OCI-M2 (cell line): ENCODE measurements around the gene FOXA3.

Source experiments
- DNase-seq: peaks from one replicate; lab custom pipeline; 2025; ENCODE audit not compliant: unreplicated experiment; lab: John Stamatoyannopoulos, UW

Gene FOXA3

DNA sequence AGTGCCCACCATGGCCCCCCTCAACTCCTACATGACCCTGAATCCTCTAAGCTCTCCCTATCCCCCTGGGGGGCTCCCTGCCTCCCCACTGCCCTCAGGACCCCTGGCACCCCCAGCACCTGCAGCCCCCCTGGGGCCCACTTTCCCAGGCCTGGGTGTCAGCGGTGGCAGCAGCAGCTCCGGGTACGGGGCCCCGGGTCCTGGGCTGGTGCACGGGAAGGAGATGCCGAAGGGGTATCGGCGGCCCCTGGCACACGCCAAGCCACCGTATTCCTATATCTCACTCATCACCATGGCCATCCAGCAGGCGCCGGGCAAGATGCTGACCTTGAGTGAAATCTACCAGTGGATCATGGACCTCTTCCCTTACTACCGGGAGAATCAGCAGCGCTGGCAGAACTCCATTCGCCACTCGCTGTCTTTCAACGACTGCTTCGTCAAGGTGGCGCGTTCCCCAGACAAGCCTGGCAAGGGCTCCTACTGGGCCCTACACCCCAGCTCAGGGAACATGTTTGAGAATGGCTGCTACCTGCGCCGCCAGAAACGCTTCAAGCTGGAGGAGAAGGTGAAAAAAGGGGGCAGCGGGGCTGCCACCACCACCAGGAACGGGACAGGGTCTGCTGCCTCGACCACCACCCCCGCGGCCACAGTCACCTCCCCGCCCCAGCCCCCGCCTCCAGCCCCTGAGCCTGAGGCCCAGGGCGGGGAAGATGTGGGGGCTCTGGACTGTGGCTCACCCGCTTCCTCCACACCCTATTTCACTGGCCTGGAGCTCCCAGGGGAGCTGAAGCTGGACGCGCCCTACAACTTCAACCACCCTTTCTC is 8.2 kb downstream of the FOXA3 start:
- DNase-seq, result no peak

DNA sequence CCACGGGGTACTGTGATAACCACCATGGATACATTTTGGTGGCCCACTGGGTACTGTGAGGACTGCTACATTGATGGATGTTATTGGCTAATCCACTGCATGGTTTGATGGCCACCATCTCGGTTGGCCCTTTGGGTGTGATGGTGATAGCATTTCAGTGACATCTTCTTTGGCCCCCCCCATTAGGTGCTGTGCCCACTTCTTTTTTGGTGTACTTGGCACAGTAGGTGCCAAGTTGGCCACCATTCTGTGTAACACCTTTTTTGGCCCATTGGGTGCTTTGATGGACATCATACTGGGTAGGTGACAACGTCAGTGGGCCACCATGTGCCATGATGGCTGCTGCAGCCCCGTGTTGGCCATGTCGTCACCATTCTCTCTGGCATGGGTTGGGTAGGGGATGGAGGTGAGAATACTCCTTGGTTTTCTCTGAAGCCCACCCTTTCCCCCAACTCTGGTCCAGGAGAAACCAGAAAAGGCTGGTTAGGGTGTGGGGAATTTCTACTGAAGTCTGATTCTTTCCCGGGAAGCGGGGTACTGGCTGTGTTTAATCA is 9.2 kb downstream of the FOXA3 start:
- no peak for DNase-seq

DNA sequence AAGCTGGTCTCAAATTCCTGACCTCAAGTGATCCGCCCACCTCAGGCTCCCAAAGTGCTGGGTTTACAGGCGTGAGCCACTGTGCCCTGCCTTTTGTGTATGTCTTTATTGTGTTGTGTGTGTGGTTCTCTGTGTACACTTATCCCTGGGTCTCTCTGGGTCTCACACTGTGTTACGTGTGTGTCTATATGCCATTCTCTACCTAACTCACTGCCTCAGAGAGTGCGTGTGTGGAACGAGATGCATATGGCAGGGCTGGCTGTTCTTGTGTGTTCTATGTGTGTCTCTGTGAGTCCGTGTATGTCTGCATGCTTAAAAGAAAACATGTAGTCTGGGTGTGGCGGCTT is 10.5 kb downstream of the FOXA3 start:
- DNase-seq, result no peak

DNA sequence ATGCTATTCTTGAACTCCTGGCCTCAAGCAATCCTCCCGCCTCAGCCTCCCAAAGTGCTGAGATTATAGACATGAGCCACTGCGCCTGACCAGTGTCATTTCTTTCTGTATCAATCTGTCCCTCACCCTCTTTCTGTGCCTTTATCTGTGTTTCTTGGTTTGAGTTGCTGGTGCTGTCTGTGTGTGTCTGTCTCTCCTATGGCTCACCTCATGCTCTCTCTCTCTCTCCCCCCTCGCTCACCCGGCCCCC is 12.0 kb downstream of the FOXA3 start:
- DNase-seq, result no peak

DNA sequence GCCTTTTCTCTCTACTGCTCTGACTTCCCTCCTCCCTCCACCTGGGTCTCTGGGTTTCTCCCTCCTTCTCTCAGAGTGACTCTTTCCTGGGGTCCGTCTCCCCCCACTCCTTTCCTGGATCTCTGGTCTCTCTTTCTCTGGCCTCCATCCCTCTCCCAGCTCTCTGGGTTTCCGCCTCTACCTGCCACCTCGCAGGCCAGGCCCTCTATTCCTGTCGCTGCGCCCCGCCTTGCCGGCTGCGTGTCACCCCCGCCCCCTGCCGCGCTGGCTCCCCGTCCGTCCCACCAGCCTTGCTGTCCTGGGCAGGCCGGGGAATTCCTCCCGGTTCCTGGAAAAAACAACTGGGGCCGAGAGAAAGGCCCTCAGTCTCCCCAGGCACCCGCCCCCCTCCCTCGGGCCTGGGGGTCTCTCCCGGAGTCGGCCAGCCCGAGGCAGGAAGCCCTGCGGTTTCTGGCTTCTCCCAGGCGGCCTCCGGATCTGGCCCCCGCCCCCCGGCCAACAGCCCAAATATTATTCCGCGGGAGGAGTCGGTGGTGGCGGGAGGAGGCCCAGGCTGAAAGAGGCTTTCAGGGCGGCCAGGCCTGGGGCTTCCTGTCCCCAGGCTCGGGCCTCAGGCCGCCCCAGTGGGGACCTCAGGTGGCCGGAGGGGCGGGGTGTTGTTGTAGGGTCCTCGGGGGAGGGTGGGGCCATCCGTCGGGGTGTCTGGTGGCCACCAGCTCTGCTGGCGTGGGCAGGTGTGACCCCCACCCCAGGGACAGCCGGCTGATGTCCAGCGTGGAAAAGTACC is 12.5 kb downstream of the FOXA3 start:
- no peak for DNase-seq

DNA sequence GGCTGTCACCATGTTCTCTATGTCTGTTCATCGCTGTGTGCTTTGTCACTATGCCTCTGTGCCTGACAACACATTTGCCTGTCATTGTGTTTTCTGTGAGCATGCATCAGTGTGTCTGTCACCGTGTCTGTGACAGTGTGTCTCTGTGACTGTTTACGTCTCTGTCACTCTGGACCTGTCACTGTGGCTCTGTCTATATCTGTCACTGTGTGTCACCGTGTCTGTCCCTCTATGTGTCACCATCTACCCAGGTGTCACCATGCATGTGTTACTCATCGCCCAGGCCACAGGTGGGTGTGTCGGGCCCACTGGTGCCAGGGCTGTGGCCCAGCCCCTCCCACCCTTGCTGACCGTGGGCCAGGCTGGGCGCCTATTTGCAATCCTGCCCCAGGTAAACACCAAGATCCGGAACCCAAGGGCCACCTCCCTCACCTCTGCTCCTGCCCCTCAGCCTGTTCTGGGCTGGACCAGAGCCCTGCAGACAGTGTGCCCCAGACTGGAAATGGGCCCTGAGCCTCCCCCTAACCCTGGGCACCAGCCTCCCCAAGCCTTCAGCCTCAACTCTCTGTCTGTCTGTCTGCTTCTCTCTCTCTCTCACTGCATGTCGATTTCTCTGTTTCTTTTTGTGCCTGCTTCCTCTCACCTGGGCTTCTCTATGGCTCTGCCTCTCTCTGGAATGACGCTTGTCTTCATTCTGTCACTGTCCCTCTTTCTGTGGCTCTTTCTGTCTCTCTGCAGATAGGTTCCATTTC is 14.1 kb downstream of the FOXA3 start:
- DNase-seq, result no peak

DNA sequence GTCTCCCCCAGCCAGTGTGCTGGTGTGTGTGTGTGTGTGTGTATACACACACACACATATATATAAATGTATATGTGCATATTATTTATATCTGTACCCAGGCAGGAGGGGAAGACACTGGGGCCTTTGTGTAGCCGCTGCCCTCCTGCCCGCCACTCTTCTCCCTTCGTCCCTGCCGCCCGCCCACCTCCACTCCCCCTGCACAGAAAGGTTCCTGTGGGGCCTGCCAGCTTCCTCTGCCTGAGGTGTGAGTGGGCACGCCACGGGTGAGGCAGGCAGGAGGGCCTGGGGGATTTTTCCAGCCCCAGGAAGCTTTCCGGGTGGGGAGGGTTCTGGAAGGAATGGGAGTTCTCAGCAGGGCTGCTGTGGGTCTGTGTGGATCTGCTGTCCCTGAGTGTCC is 14.9 kb downstream of the FOXA3 start:
- DNase-seq, result no peak

DNA sequence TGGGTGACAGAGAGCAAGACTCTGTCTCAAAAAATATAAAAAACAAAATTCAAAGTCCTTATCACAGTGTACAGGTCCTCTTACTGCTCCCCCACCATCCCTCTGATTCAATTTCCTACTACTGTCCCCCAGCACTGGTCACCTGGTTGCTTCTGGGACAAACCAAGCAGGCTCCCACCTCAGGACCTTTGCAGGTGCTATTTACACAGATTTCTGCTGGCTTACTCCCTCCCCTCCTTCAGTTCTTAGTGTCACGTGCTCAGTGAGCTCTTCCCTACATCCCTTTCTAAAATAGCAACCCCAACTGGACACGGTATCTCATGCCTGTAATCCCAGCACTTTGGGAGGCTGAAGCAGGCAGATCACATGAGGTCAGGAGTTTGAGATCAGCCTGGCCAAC is 15.8 kb downstream of the FOXA3 start:
- DNase-seq, result no peak

DNA sequence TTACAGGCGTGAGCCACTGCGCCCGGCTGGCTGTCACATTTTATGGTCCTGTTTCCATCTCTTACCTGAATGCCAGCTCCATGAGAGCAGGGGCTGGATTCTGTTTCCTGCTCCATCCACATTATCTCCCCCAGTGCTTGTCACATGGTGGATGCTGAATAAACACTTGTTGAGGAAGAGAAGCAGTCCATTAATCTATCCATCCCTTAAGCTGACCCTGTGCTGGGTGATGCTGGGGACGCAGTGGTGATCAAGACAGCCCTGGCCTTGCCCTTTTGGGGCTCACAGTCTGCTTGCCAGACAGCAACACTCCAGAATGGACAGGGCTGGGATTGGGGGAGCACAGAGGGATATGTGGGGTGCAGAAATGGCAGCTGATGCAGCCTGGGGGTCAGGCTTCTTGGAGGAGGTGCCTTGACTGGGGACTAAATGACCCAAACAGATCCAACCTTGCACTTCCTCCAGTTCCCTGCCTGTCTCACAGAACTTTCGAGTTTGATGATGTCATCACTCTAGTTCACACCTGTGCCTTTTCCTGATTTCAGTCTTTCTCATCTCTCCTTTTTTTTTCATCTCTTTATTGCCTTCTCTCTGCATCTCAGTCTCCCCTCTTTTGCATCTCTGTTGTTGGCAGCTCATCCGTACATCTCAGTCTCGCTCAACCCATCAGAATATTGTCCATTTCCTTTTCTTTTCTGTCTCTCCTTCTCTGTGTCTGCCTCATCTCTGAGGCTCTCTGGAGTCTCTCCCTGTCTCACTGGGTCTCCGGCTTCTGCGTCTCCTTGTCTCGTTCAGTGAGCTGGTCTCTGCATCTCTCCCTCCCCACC is 17.2 kb downstream of the FOXA3 start:
- no peak for DNase-seq

DNA sequence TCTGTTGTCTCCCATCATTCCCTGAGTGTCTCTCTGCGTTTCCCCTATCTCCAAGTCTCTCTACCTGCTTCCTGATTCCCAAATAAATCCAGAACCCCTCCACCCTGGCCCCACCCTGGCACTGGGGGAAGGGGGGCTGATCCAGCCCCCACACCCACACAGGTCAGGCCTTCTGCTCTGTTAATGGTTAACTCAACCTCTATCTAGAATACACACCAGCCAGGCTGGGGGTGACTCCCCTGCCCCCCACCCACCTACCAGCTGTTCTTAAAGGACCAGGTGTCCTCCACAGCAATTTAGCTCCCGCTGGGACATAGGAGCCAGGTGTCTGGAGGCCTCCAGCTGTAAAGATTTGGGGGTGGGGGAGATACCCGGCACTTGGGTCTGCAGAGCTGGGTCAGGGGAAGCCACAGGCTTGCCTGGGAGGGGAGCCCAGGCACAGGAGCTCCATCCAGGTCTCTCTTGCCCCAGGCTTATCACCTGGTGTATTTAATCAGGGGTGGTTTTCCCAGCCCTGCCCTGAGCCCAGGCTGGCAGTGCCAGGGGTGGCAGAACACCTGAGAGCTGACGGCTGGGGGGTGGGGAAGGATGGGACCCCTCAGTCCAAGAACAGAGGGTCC is 17.9 kb downstream of the FOXA3 start:
- no peak for DNase-seq

DNA sequence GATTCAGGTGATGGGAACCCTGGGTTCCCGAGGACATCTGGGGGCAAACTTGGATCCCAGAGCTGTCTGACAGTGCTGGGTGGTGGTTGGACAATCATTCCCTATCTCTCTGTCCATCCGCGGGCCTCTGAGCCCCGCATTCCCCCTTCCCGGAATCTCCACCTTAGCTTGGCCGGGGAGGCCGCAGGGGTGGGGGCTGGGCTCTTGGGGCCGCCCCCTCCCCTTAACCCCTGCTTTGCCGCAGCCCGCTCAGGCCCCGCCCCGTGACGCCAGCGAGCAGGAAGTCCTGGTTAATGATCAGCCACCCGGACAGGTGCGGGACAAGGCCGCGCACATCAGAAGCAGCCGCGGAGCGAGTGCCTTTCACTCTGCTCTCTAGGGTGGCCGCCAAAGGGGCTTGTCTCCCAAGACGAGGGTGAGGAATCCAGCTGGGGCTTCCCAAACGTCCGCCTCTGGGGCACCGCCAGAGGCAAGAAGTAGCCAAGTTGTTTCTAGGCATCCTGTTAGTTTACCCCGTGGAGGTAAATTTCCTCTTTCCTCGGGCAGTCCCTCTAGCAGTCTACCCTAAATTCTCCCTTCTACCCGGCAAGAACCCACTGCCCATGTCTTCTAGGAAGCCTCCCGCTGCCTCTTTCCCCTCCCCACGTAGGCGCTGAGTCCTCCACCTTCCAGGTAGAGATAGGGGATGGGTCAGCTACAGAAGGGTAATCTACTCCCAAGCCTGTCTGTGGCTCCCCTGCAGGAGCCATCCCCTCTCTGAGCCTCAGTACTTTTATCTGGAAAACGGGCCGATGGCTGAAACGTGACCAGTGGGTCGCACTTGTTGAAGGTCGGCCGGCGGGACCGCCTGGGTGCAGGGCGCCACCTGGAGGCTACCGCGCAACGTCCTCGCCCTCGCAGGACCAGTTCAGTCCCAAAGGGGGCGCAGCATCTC is 18.8 kb downstream of the FOXA3 start:
- DNase-seq, result peak; percentile 60

DNA sequence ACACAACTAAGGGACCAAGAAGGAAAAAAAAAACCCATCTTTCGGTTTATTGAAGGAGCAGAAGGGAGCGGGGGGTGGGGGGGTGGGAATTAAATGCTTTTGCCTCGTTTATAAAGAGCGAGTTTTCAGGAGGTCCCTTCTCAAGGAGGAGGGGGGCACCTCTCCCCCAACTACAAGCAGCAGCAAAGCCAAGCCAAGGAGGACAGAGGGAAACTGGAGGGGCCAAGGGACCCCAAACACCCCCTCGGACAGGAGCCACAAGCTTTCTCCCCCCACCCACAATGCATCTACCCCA is 19.4 kb downstream of the FOXA3 start:
- DNase-seq, result no peak

DNA sequence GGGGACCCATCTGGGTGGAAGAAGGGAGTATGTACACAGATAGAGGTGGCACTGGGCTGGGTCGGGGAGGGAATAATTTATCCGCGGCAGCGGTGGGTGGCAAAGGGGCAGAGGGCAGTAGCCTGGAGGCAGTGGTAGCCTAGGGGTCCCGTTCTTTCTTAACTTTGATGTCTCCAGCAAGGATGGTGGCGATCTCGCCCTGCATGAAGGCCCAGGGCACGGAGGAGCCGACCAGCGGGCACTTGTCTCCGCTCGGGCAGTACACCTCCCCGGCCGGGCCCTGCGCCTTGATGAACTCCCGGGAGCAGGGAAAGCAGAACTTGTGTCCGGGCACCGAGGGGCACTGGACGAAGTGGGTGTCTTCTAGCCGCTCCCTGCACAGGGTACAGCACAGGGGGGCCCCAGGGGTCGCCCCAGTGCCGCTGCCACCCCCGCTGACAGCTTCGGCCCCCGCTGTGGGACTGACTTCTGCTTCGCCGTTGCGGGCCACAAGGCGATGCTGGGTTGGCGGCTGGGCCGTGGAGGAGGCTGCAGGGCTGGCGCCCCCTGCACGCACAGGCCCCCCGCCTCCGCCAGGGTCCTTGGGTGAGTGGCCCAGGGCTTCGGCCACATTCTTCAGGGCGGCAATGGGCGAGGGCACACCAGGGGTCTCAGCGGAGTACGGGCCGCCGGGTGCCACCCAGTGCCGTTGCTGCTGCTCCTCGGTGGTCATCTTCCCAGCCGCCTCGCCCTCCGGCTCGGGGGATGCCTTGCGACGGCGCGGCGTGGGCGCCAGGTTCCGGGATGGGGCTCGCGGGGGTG is 20.0 kb downstream of the FOXA3 start:
- DNase-seq, result no peak

DNA sequence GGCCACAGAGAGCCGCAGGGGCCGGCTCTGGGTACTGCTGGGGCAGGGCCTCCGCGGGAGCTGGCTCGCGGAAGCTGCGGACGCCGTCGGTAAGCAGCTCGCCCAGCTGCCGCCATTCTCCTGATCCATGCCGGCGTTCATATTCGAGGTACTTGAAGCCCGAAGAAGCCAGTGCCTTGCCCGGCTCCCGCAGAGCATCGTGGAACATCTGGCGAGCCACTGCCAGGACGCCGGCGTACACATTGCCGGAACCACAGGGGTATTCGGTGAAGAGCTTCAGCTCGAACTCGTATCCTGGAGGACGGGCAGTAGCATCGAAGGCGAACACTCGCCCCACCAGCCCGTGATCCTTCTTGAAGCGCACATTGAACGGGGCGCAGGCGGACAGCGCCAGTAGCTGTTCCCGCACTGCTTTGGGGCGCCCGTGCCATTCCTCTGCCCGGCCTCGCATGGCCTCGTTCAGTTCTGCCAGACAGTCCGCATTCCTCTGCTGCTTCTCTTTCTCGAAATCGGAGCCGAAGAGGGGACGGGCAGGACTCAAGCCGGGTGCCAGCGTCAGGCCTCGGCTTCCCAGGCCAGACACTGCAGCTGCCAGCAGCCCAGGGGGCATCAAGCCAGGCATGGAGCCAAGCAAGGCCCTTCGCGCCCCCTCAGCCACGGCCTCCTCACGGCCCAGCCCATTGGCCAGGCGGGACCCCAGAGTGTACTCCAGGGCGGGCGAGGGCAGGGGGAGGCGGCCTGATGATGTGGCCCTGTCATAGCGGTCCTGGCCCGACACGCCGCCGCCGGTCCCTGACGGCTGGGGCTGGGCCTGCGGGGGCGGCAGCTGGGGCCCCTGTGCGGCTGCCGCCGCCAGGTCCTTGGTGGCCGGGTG is 20.8 kb downstream of the FOXA3 start:
- DNase-seq, result no peak

DNA sequence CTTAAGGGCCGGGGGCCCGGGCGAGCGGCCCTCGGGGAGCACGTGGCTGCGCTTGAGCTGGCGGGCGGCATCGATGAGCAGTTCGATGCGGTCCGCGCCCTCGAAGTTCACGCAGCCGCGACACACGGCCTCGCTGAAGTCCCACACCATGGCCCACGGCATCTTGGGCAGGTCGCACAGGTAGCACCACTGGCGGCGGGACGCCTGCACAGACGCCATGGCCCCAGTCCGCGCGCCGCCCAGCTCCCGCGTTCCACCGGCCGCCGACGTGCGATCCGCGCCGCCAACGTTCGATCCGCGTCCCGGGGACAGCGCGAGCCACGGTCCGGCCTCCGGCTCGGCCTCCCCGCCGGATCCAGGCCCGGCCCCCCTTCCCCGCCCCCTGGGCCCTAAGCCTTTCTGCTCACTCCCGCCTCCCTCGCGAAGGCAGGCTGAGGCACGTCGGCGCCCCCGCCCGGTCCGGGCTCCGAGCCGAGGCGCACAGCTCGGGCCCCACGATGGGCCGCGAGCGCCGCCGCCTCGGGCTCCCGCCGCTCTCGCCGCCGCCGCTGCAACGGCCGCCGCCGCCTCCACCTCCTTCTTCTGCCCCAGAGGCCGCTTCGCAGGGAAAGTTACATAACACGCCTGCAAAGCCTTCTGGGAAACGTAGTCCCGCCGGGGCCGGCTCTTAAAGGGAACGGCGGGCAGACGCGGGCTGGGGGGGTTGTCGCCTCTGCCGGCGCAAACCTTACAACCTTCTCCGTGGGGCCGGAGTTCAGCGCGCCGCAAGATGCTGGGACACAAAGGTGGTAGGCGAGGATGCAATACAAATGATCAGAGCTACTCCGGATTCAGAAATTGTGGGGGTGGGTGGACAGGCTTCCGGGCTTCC is 21.7 kb downstream of the FOXA3 start, which contains the start of gene IRF2BP1:
IRF2BP1 (minus strand) TSS at position 586 of the 871 bp plus-strand sequence; CDS start at position 219, 367 bp downstream.
- DNase-seq, result peak; percentile 30

DNA sequence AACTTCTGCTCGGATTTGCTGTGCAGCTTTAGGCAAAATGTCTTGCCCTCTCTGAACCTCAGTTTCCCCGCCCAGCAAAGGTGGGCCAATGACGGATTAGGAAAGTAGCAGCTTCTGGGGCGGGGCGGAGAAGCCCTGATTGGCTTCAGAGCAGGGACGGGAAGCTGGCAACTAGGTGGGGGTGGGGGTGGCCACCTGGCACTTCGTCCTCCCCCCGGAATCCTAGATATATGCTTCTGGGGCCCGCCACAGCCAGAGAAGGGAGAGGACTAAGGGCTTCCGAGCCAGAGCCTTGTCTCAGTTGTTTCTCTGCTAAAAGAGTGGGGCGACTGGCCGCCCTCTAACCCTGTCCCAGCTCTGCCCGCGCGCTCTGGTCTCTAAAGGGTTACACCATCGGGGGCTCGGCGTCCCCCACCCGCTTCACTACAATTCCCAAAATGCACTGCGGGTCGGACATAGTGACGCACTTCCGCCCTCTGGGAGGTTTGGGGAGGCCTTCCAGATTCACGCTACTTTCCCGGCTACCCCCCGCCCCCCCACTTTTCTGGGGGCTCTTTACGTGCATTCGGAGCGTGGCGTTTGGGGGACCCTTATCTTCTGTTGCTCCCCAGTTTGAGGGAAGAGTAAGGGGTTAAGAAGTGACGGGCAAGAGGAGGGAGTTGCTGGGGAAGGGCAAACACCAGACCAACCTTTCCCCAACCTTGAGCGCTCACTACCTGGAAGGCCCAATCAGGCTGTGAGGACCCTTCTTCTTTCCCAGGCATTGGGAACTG is 22.5 kb downstream of the FOXA3 start:
- peak; percentile 77 for DNase-seq
